Osteoblast (primary cell): ENCODE results near the gene USB1. TPM values are rescaled to one million over a fixed set of nuclear protein-coding genes. Genes with fewer than 3 reads are reported as not detected.

Experiments used
- DNase-seq: peaks from one replicate; pipeline ENCODE4 v3.0.0; 2011; ENCODE audit warnings: low spot score, mixed read lengths; ENCODE audit not compliant: insufficient read length; ENCODE audit errors: missing footprints
- H2AFZ ChIP-seq: 2 replicates; pipeline ENCODE4 v1.6.0; 2011; ENCODE audit warnings: mild to moderate bottlenecking, low read length
- H3K27ac ChIP-seq: 2 replicates; pipeline ENCODE4 v1.5.1; 2011; ENCODE audit warnings: mild to moderate bottlenecking, low read depth, low read length, moderate library complexity
- H3K27me3 ChIP-seq: 2 replicates; pipeline ENCODE4 v1.6.0; 2012; ENCODE audit warnings: mild to moderate bottlenecking, control low read depth, inconsistent platforms, low read length, moderate library complexity; ENCODE audit not compliant: insufficient read depth
- H3K36me3 ChIP-seq: 2 replicates; pipeline ENCODE4 v1.5.1; 2011; ENCODE audit warnings: mild to moderate bottlenecking, low read length, control low read depth, moderate library complexity; ENCODE audit not compliant: insufficient read depth
- H3K4me1 ChIP-seq: 2 replicates; pipeline ENCODE4 v1.5.1; 2011; ENCODE audit warnings: mild to moderate bottlenecking, low read length, control low read depth, moderate library complexity; ENCODE audit not compliant: insufficient read depth
- H3K4me2 ChIP-seq: 2 replicates; pipeline ENCODE4 v1.6.0; 2011; ENCODE audit warnings: mild to moderate bottlenecking, low read length; ENCODE audit not compliant: insufficient read depth
- H3K4me3 ChIP-seq: fragments of 200-600 bp; sonication (generic); 3 replicates; pipeline ENCODE4 v1.5.1; 2012; ENCODE audit warnings: mild to moderate bottlenecking, low read length, inconsistent platforms; ENCODE audit not compliant: insufficient read depth
- H3K79me2 ChIP-seq: 2 replicates; pipeline ENCODE4 v1.6.0; 2012; ENCODE audit warnings: mild to moderate bottlenecking, low read length, control low read depth, inconsistent platforms; ENCODE audit not compliant: insufficient read depth
- H3K9me3 ChIP-seq: 2 replicates; pipeline ENCODE4 v1.5.1; 2011; ENCODE audit warnings: low read depth, low read length, control low read depth
- H4K20me1 ChIP-seq: 2 replicates; pipeline ENCODE4 v1.6.0; 2012; ENCODE audit warnings: mild to moderate bottlenecking, low read length, control low read depth; ENCODE audit not compliant: insufficient read depth
- CTCF ChIP-seq: IDR thresholded peaks from 2 replicates; pipeline ENCODE4 v1.5.1; 2011; ENCODE audit warnings: mild to moderate bottlenecking, low read depth, low read length, moderate library complexity; ENCODE audit errors: extremely low read depth
- total RNA-seq: library from RNA; depleted of rRNA; stranded (reverse); fragments of >200 nt; gene quantifications from 2 replicates; pipeline ENCODE4 v1.2.3, GENCODE V29; 2012

The USB1 gene
- total RNA-seq, 1 donor = 19.2 TPM

- H3K27ac ChIP-seq = no peak overlapping the region
- DNase-seq = peak; percentile 89
Observed at GRCh38 chr16:58011652-58012051, 10.4 kb downstream of the USB1 start.

GRCh38 chr16:58012481-58012880 lies 11.3 kb downstream of the USB1 start:
- Histone ChIP-seq H3K4me2 (no peak overlapping the region), H3K27me3 (no peaks in the 10 kb centered on the region), H3K9me3 (no peaks in the 10 kb centered on the region), H3K4me1 (peaks cover 8% of the 10 kb centered on the region), H4K20me1 (peaks cover 9% of the 10 kb centered on the region), H2AFZ (no peak overlapping the region), H3K27ac (no peak overlapping the region), H3K36me3 (peaks cover 21% of the 10 kb centered on the region), H3K4me3 (no peak overlapping the region), H3K79me2 (no peaks in the 10 kb centered on the region)
- no peak for TF ChIP-seq CTCF
- no peak for DNase-seq

More at GRCh38 chr16:58011652-58012051, 10.4 kb downstream of the USB1 start:
- Histone ChIP-seq H3K36me3 (peaks cover 26% of the 10 kb centered on the region), H3K79me2 (peaks cover 6% of the 10 kb centered on the region), H4K20me1 (peaks cover 9% of the 10 kb centered on the region), H2AFZ (no peak overlapping the region), H3K4me2 (no peak overlapping the region), H3K9me3 (no peaks in the 10 kb centered on the region), H3K4me1 (peaks cover 8% of the 10 kb centered on the region), H3K27me3 (no peaks in the 10 kb centered on the region), H3K4me3 (no peak overlapping the region)
- TF ChIP-seq CTCF = no peak

DNA sequence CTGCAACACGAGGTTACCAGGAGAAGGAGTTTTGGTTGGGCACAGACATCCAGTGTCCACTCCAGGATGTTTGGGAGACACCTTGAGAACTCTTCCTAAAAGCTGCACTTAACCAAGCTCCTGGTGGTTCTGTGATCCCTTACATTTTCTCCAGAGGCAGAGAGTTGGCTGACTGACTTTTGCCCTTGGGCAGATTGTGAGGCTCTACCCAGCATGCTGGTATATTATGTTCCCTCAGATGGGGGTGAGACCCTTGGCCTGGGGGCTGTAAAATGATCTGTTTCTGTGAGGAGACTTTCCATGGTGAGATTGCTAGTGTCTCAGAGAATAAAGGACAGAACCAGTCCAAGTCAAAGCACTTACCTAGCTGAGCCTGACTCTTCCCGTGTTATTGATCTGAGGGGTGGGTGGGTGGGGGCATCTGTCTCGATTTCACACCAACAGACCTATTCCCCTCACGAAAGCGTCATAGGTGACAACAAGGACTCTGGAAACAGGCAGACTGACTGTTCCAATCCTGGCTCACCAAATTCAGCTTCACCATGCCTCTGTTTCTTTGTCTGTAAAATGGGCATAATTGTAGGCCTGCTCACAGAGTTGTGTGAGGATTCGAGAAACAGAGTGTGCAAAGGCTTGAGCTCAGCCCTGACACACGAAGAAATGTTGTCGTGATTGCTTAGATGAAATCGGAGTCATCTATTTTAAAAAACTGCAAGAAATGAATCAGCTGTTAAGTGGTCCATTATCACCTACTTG lies 12.2 kb downstream of the USB1 start:
- Histone ChIP-seq H3K4me3 (no peak overlapping the region), H3K4me1 (peaks cover 8% of the 10 kb centered on the region), H3K9me3 (no peaks in the 10 kb centered on the region), H3K79me2 (no peaks in the 10 kb centered on the region), H3K4me2 (no peak overlapping the region), H4K20me1 (peaks cover 9% of the 10 kb centered on the region), H3K27ac (no peak overlapping the region), H3K27me3 (no peaks in the 10 kb centered on the region), H2AFZ (no peak overlapping the region), H3K36me3 (peaks cover 21% of the 10 kb centered on the region)
- DNase-seq = no peak
- TF ChIP-seq CTCF = no peak

DNA sequence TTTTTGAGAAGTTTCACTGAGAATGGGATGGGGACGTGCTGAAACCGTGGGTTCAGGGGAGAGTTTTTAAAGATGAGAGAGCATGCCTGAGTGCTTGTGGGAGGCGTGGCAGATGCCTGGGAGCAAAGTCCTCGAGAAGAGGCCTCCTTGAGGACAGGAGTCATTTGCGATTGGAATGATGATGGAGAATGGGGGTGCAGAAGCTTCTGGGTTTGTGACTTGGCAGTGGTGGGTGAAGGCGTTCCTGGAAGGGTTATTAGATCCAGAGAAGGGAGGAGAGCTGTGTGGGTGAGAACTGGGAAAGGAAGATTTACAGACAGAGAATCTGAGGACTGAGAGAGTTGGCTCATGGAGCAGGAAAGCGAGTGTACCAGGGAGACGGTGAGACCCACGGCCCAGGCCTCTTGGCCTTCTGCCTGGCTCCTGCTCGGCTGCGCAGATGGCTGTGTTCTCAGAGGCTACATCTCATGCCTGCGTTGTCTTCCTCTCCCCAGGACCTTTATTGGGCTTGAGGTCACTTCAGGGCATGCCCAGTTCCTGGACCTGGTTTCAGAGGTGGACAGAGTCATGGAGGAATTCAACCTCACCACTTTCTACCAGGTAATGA lies 15.7 kb downstream of the USB1 start:
- peak; percentile 45 for DNase-seq
- Histone ChIP-seq H3K36me3 (peaks cover 11% of the 10 kb centered on the region), H4K20me1 (peaks cover 4% of the 10 kb centered on the region), H3K4me3 (no peak overlapping the region), H3K4me1 (peaks cover 4% of the 10 kb centered on the region), H3K79me2 (no peaks in the 10 kb centered on the region), H3K27me3 (no peaks in the 10 kb centered on the region), H3K9me3 (no peaks in the 10 kb centered on the region), H3K27ac (no peak overlapping the region), H3K4me2 (no peak overlapping the region), H2AFZ (no peak overlapping the region)
- no peak for TF ChIP-seq CTCF
